BJ (cell line): ENCODE measurements around the gene SLC25A43. TPM values are rescaled to one million over a fixed set of nuclear protein-coding genes. Genes with fewer than 3 reads are reported as not detected.

Source experiments
- CTCF ChIA-PET: fragments of 350-600 bp; formaldehyde crosslinking; extraction: SDS; loops from one replicate; lab custom pipeline; 2021; ENCODE audit warnings: antibody characterized with exemption, inconsistent platforms; lab: Yijun Ruan, JAX
- POLR2A ChIA-PET: fragments of 300-600 bp; sonication (Branson Sonifier 250); formaldehyde crosslinking; extraction: SDS; loops from one replicate; lab custom pipeline; 2021; ENCODE audit warnings: antibody characterized with exemption; lab: Charles Lee
- DNase-seq: peaks from one replicate; pipeline ENCODE4 v3.0.0-alpha.2; 2011; ENCODE audit warnings: low read depth
- H3K27me3 ChIP-seq: 2 replicates; pipeline ENCODE4 v1.6.0; 2011; ENCODE audit warnings: low read length; ENCODE audit not compliant: control insufficient read depth, insufficient read depth
- H3K36me3 ChIP-seq: 2 replicates; pipeline ENCODE4 v1.5.1; 2011; ENCODE audit warnings: low read length; ENCODE audit not compliant: control insufficient read depth, insufficient read depth
- H3K4me3 ChIP-seq: 2 replicates; pipeline ENCODE4 v1.5.1; 2011; ENCODE audit warnings: low read depth, mild to moderate bottlenecking, control low read depth, low read length
- polyA plus RNA-seq: library from polyadenylated mRNA; depleted of rRNA; stranded (reverse); fragments of >200 nt; gene quantifications from 2 replicates; pipeline ENCODE4 v1.2.3, GENCODE V29; 2011
- TF ChIP-seq, protein P1 (sequence below): IDR thresholded peaks from 2 replicates; pipeline ENCODE4 v1.5.1; 2011; ENCODE audit warnings: low read depth, mild to moderate bottlenecking, control low read depth, inconsistent platforms, low read length, moderate library complexity; ENCODE audit not compliant: insufficient read depth

Gene SLC25A43
- polyA plus RNA-seq, 1 experiment, result 13.5 TPM

DNA sequence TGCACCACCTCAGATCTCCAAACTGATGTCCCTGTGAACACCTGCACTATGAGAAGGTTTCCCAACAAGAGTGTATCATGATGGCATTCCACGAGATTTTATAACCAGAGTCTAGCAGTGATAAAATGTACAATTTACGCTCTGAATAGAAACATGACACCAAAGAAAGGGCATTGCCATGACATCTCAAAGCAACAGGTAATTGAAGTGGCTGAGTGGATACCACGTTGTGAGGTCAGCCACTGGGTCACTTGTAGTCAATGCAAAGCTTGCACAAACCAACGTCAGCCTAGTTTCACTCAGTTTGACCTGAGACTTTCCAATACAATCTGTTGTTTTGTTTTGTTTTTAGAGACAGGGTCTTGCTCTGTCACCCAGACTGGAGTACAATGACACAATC, 54.1 kb downstream of the SLC25A43 start:
- no peak overlapping the region for H3K4me3 ChIP-seq
- H3K36me3 ChIP-seq, result no peaks in the 10 kb centered on the region
- CTCF ChIA-PET, result no interaction called here
- POLR2A ChIA-PET, result no interaction called here
- DNase-seq, result no peak
- TF ChIP-seq, protein P1, sequence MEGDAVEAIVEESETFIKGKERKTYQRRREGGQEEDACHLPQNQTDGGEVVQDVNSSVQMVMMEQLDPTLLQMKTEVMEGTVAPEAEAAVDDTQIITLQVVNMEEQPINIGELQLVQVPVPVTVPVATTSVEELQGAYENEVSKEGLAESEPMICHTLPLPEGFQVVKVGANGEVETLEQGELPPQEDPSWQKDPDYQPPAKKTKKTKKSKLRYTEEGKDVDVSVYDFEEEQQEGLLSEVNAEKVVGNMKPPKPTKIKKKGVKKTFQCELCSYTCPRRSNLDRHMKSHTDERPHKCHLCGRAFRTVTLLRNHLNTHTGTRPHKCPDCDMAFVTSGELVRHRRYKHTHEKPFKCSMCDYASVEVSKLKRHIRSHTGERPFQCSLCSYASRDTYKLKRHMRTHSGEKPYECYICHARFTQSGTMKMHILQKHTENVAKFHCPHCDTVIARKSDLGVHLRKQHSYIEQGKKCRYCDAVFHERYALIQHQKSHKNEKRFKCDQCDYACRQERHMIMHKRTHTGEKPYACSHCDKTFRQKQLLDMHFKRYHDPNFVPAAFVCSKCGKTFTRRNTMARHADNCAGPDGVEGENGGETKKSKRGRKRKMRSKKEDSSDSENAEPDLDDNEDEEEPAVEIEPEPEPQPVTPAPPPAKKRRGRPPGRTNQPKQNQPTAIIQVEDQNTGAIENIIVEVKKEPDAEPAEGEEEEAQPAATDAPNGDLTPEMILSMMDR, result no peak
- no peaks in the 10 kb centered on the region for H3K27me3 ChIP-seq

DNA sequence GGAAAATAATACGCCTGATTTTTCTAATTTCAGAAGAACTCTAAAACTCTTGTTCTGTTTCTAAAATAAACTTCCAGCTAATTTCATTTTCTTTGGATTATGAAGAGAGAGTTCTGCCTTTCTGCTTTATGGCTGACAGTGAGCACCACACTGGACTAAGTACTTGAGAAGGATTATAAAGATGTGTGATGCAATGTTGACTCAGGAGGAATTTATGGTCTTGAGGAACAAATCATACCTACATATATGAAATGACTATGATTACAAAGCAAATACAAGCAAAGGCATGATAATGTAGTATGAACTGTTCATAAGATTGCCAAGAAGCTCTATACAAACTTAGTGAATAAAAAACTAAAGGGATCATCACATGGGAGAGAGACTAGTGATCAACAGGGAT, 56.1 kb downstream of the SLC25A43 start:
- Histone ChIP-seq H3K27me3 (no peaks in the 10 kb centered on the region), H3K36me3 (no peaks in the 10 kb centered on the region), H3K4me3 (no peak overlapping the region)
- TF ChIP-seq, protein P1, result no peak
- ChIA-PET POLR2A (no interaction called here), CTCF (interaction anchor here (0.6 kb wide), 1 partner anchor 37 kb away, joined by 3 read pairs; no protein-coding TSS in a partner anchor)
- no peak for DNase-seq

DNA sequence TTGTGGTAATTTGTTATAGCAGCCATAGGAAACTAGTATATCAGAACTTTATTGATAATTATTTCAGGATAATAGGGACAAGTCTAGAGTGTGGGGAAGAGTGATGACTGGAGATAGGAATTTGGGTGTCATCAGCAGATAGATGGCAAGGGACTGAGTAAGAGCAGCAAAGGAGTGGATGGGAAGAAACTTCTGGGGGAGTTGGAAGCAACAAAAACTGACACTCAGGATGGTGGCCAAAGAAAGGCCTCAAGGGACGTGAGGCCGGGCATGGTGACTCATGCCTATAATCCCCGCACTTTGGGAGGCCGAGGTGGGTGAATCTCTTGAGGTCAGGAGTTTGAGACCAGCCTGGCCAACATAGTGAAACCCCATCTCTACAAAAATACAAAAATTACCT, 60.0 kb downstream of the SLC25A43 start:
- CTCF ChIA-PET, result no interaction called here
- Histone ChIP-seq H3K36me3 (no peaks in the 10 kb centered on the region), H3K4me3 (no peak overlapping the region), H3K27me3 (no peaks in the 10 kb centered on the region)
- POLR2A ChIA-PET, result no interaction called here
- TF ChIP-seq, protein P1, result no peak
- no peak for DNase-seq

DNA sequence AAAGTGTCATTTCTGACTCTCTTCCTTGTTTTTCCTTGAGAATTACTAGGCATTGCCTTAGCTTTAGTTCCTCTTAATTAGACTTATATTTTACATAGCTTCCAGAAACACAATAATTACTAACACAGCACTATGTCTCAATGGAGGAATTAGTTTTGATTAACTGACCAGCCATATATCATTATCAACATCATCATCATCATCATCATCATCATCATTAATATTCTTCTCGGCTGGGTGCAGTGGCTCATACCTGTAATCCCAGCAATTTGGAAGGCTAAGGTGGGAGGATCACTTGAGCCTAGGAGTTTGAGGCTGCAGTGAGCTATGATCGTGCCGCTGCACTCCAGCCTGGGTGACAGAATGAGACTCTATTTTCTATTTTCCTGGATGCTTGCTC, 66.4 kb downstream of the SLC25A43 start:
- no peak for DNase-seq
- H3K4me3 ChIP-seq, result no peak overlapping the region
- H3K36me3 ChIP-seq, result no peaks in the 10 kb centered on the region
- no peaks in the 10 kb centered on the region for H3K27me3 ChIP-seq
- ChIA-PET POLR2A (no interaction called here), CTCF (no interaction called here)
- TF ChIP-seq, protein P1, result no peak

DNA sequence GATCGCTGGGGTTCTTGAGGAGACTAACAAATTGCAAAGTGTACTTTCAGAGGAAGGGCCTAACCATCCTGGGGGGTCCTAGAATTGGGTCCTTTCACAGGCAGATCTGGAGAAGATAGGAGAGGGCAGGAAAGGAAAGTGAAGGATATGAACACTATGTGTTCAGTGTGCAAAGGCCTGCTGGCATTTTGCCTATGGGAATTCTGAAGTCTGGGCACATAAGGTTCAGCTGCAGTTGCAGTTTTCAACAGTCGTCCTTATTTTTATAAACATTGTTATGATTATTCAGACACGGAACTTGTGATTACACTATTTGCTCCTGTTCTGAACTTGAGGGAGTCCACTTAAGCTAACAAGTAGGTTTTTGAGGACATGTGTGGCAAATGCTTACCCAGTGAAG, 67.8 kb downstream of the SLC25A43 start:
- ChIA-PET CTCF (no interaction called here), POLR2A (no interaction called here)
- Histone ChIP-seq H3K4me3 (no peak overlapping the region), H3K36me3 (no peaks in the 10 kb centered on the region), H3K27me3 (no peaks in the 10 kb centered on the region)
- TF ChIP-seq, protein P1, result no peak
- no peak for DNase-seq
